Stomach (tissue), 9 donors: ENCODE data around the gene TMEM271. TPM values are rescaled to one million over a fixed set of nuclear protein-coding genes. Genes with fewer than 3 reads are reported as not detected.

Source experiments
- DNase-seq, 2 donors: peaks; one replicate each; pipeline versions ENCODE4 v3.0.0 to v3.0.0-alpha.2; 2013 to 2019
- H3K27ac ChIP-seq, 5 donors: fragments of 200-600 bp in 4 of 5; sonication (generic) in 4 of 5; one replicate each; pipeline ENCODE4 v1.5.1; 2013 to 2019; ENCODE audit warnings: mild to moderate bottlenecking in 1 of 5, moderate library complexity in 1 of 5
- H3K27me3 ChIP-seq, 3 donors: fragments of 200-600 bp; sonication (generic); one replicate each; pipeline ENCODE4 v1.5.1; 2017 to 2019; ENCODE audit warnings: mixed run types in 1 of 3
- H3K36me3 ChIP-seq, 4 donors: fragments of 200-600 bp; sonication (generic); 1 replicate in 3 of 4; 2 replicates in 1 of 4; pipeline ENCODE4 v1.5.1; 2016 to 2019
- H3K4me1 ChIP-seq, 4 donors: fragments of 200-600 bp; sonication (generic); one replicate each; pipeline ENCODE4 v1.5.1; 2016 to 2019
- H3K4me3 ChIP-seq, 4 donors: fragments of 200-600 bp; sonication (generic) in 3 of 4; one replicate each; pipeline ENCODE4 v1.5.1; 2016 to 2019; ENCODE audit warnings: mild to moderate bottlenecking in 1 of 4
- H3K9me3 ChIP-seq, 4 donors: fragments of 200-600 bp; sonication (generic); one replicate each; pipeline ENCODE4 v1.5.1; 2016 to 2019
- CTCF ChIP-seq, 7 experiments: fragments of 450-650 bp in 4 of 7; fragments of 200-600 bp in 3 of 7; sonication (generic) in 3 of 7; IDR thresholded peaks; one replicate each; pipeline ENCODE4 v1.5.1; 2016 to 2019; ENCODE audit warnings: antibody characterized with exemption in 7 of 7, control low read depth in 2 of 7, mild to moderate bottlenecking in 1 of 7
- EP300 ChIP-seq: sonication (generic); formaldehyde crosslinking; IDR thresholded peaks from one replicate; pipeline ENCODE4 v1.6.1; 2017; ENCODE audit warnings: antibody characterized with exemption
- POLR2A ChIP-seq, 4 donors: fragments of 450-650 bp; IDR thresholded peaks; one replicate each; pipeline ENCODE4 v1.6.1; 2016; ENCODE audit warnings: antibody characterized with exemption in 4 of 4, control low read depth in 2 of 4, mild to moderate bottlenecking in 1 of 4, moderate library complexity in 1 of 4
- POLR2AphosphoS5 ChIP-seq, 3 donors: sonication (generic); formaldehyde crosslinking; IDR thresholded peaks; one replicate each; pipeline ENCODE4 v1.6.1; 2016; ENCODE audit warnings: antibody characterized with exemption in 3 of 3
- WGBS, 5 donors: extraction: QIAGEN DNeasy Blood & Tissue Kit in 3 of 5; methylation state at CpG; one replicate each; pipeline versions ENCODE4 v1.1.5 to v1.1.7; 2013 to 2018; 5-methylcytosine and 5-hydroxymethylcytosine counted together
- intact Hi-C: fragments of 100-400 bp; cut with DNase I; formaldehyde crosslinking; loops from one replicate; pipeline ENCODE4 v1.15.1; 2023; ENCODE audit warnings: low total_unique reads
- polyA plus RNA-seq, 3 donors: library from polyadenylated mRNA; stranded (reverse); fragments of 200-250 nt; gene quantifications; one replicate each; pipeline ENCODE4 v1.2.3, GENCODE V29; 2013
- total RNA-seq, 5 donors: library from RNA; depleted of rRNA; stranded (reverse); fragments of >200 nt; gene quantifications; one replicate each; pipeline versions ENCODE4 v1.1.0 to v1.2.3, GENCODE V29; 2014 to 2016
- donor health status: healthy with polysubstance abuse.
- donor health status: Bipolar disorder and iron deficiency.
- donor health status: healthy.

The TMEM271 gene
- total and polyA plus RNA-seq, 8 donors, result 0.03 TPM; not detected in 7

- peaks cover 11 to 91% (median 48%) of the 10 kb centered on the region in 3 donors for H3K27me3 ChIP-seq
- H3K4me3 ChIP-seq, result no peak overlapping the region
- peaks cover 0 to 13% (median 5%) of the 10 kb centered on the region in 4 donors for H3K4me1 ChIP-seq
- WGBS, 5 donors, result 79 to 87% (median 84%) methylated on average over 11 of the region's 11 CpGs
- DNase-seq, result no peak
- intact Hi-C loops, result no loop called here
- H3K9me3 ChIP-seq, result no peaks in the 10 kb centered on the region
- no peaks in the 10 kb centered on the region for H3K36me3 ChIP-seq
- no peak for TF ChIP-seq POLR2AphosphoS5 (IDR thresholded peaks at IDR 0.05)
- no peak for TF ChIP-seq POLR2A (IDR thresholded peaks at IDR 0.05)
- TF ChIP-seq EP300, result no peak
- TF ChIP-seq CTCF (IDR thresholded peaks at IDR 0.05), result no peak
- H3K27ac ChIP-seq, result no peak overlapping the region
Observed at GRCh38 chr4:570754-571153, 5.3 kb downstream of the TMEM271 start.

DNA sequence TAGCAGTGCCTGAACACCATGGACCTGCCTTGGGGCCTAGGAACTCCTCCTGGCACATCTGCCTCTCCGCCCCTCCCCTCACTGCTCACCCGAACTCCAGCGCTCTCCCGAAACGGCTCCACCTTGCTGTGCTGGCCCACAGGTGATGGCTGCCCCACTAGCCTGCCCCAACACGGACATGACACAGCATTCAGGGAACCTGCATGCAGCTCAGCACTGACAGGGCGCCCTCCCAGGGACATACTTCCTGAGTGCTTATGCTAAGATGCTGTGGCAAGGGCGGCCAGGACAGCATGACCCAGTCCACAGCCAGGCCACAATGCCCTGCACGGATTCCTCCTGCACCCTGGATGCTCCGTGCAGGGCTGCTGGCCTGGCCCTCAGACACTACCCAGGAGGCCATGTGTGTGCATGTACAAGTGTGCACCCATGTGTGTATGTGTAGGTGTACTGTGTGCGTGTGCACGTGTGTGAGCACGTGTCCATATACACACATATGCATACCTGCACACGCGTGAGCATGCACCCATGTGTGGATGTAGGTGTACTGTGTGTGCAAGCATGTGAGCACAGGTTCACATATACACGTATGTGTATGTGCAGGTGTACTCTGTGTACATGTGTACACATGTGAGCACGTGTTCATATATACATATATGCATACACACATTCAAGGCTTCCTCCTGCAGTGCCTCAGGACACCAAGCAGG lies 6.0 kb downstream of the TMEM271 start:
- DNase-seq, result no peak
- H3K4me1 ChIP-seq, result peaks cover 0 to 7% (median 3%) of the 10 kb centered on the region in 4 donors
- H3K27ac ChIP-seq, result no peak overlapping the region
- WGBS, 5 donors, result 73 to 80% (median 76%) methylated on average over 17 of the region's 17 CpGs
- intact Hi-C loops, result no loop called here
- H3K9me3 ChIP-seq, result no peaks in the 10 kb centered on the region
- no peak overlapping the region for H3K4me3 ChIP-seq
- H3K36me3 ChIP-seq, result no peaks in the 10 kb centered on the region
- peaks cover 11 to 84% (median 42%) of the 10 kb centered on the region in 3 donors for H3K27me3 ChIP-seq
- TF ChIP-seq POLR2A (IDR thresholded peaks at IDR 0.05) (no peak), POLR2AphosphoS5 (IDR thresholded peaks at IDR 0.05) (no peak), CTCF (IDR thresholded peaks at IDR 0.05) (no peak), EP300 (no peak)

DNA sequence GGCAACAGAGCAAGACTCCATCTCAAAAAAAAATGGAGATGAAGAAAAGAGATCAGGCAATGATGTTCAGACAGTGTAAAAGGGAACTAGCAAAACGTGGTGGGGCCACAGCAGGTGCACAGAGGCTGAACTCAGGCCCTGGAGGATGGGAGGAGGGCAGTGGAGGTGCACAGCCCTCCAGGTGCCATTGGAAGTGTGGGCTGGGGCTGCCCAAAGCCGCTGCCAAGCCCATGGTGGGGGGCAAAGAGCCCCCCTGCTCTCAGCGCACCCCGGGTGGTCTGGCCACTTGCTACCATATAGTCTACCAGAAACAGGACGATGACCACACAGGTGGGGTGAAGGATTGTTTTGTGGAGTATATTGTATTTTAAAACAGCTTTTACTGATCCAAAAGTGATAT lies 7.1 kb downstream of the TMEM271 start:
- TF ChIP-seq EP300 (no peak), POLR2A (IDR thresholded peaks at IDR 0.05) (no peak), CTCF (IDR thresholded peaks at IDR 0.05) (no peak), POLR2AphosphoS5 (IDR thresholded peaks at IDR 0.05) (no peak)
- H3K36me3 ChIP-seq, result no peaks in the 10 kb centered on the region
- WGBS, 5 donors, result 66 to 76% (median 71%) methylated on average over 5 of the region's 5 CpGs
- H3K9me3 ChIP-seq, result no peaks in the 10 kb centered on the region
- intact Hi-C loops, result no loop called here
- H3K4me3 ChIP-seq, result no peak overlapping the region
- DNase-seq, result no peak
- no peak overlapping the region for H3K27ac ChIP-seq
- peaks cover under 1 to 73% (median 31%) of the 10 kb centered on the region in 3 donors for H3K27me3 ChIP-seq
- H3K4me1 ChIP-seq, result no peaks in the 10 kb centered on the region

DNA sequence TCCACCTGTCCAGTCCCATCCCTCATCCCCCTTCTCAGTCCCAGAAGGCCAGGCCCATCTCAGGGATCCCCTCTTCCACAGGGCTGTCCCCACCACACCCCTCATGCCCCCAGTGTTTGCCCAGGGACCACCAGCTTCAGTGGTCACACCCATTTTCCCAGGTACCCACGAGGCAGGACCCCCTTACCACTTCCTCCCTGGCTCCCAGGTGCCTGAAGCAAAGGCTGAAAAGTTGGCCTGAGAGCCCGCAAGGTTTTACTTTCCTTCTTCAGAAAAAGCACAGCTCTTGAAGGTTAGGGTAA lies 7.8 kb downstream of the TMEM271 start:
- Histone ChIP-seq H3K27ac (no peak overlapping the region), H3K27me3 (peaks cover 0 to 66% (median 25%) of the 10 kb centered on the region in 3 donors), H3K36me3 (no peaks in the 10 kb centered on the region), H3K4me3 (no peak overlapping the region), H3K4me1 (no peaks in the 10 kb centered on the region), H3K9me3 (no peaks in the 10 kb centered on the region)
- intact Hi-C loops, result no loop called here
- WGBS, 5 donors, result 31 to 52% (median 47%) methylated on average over 2 of the region's 2 CpGs
- DNase-seq, result no peak
- no peak for TF ChIP-seq POLR2A (IDR thresholded peaks at IDR 0.05)
- no peak for TF ChIP-seq POLR2AphosphoS5 (IDR thresholded peaks at IDR 0.05)
- TF ChIP-seq CTCF (IDR thresholded peaks at IDR 0.05), result no peak
- TF ChIP-seq EP300, result no peak
